Endothelial cell of umbilical vein (primary cell): ENCODE data around the gene NFU1. TPM values are rescaled to one million over a fixed set of nuclear protein-coding genes. Genes with fewer than 3 reads are reported as not detected.

Source experiments
- BruUV-seq: library from RNA; stranded (reverse); fragments of 400-500 nt; replicated peaks from 2 replicates; lab custom pipeline; 2021; lab: Mats Ljungman, UMichigan
- CTCF ChIA-PET: fragments of 300-600, 350-600 bp; sonication (Branson Sonifier 250); formaldehyde crosslinking; loops from one replicate; lab custom pipeline; 2021; ENCODE audit warnings: antibody characterized with exemption, inconsistent platforms; lab: Charles Lee
- POLR2A ChIA-PET: fragments of 300-600, 350-600 bp; sonication (Branson Sonifier 250); formaldehyde crosslinking; loops from one replicate; lab custom pipeline; 2021; ENCODE audit warnings: antibody characterized with exemption, inconsistent platforms; lab: Charles Lee
- DNase-seq: peaks from one replicate; pipeline ENCODE4 v3.0.0-alpha.2; 2011; ENCODE audit warnings: low read depth, low spot score
- FAIRE-seq: peaks from 2 replicates; lab custom pipeline; 2011; peaks lifted over from hg19 to GRCh38; lab: Jason Lieb, UNC
- H2AFZ ChIP-seq: 2 replicates; pipeline ENCODE4 v1.6.0; 2012; ENCODE audit warnings: low read depth, low read length, control low read depth, inconsistent platforms
- H3K27ac ChIP-seq: 2 replicates; pipeline ENCODE4 v1.5.1; 2011; ENCODE audit warnings: low read depth, mild to moderate bottlenecking, control low read depth, low read length, moderate library complexity; ENCODE audit not compliant: insufficient read depth
- H3K27me3 ChIP-seq, 2 experiments: 2 replicates each; pipeline versions ENCODE4 v1.6.0 to v1.6.1; 2011; ENCODE audit warnings: low read length in 2 of 2, mixed read lengths in 1 of 2; ENCODE audit not compliant: control insufficient read depth in 2 of 2, insufficient read depth in 2 of 2
- H3K36me3 ChIP-seq, 2 experiments: 2 replicates in 1 of 2; 3 replicates in 1 of 2; pipeline ENCODE4 v1.5.1; 2011; ENCODE audit warnings: low read length in 2 of 2, mild to moderate bottlenecking in 1 of 2, moderate library complexity in 1 of 2; ENCODE audit not compliant: control insufficient read depth in 2 of 2, insufficient read depth in 2 of 2; ENCODE audit errors: extremely low read depth in 1 of 2
- H3K4me1 ChIP-seq: 3 replicates; pipeline ENCODE4 v1.5.1; 2011; ENCODE audit warnings: mild to moderate bottlenecking, low read length; ENCODE audit not compliant: control insufficient read depth, insufficient read depth; ENCODE audit errors: extremely low read depth
- H3K4me2 ChIP-seq: 2 replicates; pipeline ENCODE4 v1.6.1; 2011; ENCODE audit warnings: low read length, control low read depth, mixed read lengths; ENCODE audit not compliant: insufficient read depth
- H3K4me3 ChIP-seq, 3 experiments: fragments of 200-600 bp in 1 of 3; sonication (generic), shearing (Covaris generic) in 1 of 3; replicated peaks in 1 of 3; 2 replicates each; pipeline ENCODE4 v1.5.1; 2011 to 2016; ENCODE audit warnings: control low read depth in 3 of 3, low read length in 3 of 3, mild to moderate bottlenecking in 2 of 3, inconsistent platforms in 1 of 3, low read depth in 1 of 3, moderate library complexity in 1 of 3; ENCODE audit not compliant: insufficient read depth in 1 of 3
- H3K79me2 ChIP-seq: 2 replicates; pipeline ENCODE4 v1.6.0; 2012; ENCODE audit warnings: low read length, inconsistent platforms; ENCODE audit not compliant: control insufficient read depth, insufficient read depth
- H3K9ac ChIP-seq: replicated peaks from 2 replicates; pipeline ENCODE3; 2011; ENCODE audit warnings: low read length, control low read depth; ENCODE audit not compliant: insufficient read depth; ENCODE audit errors: extremely low read depth
- H3K9me1 ChIP-seq: replicated peaks from 3 replicates; pipeline ENCODE4 v1.6.0; 2011; ENCODE audit warnings: mild to moderate bottlenecking, low read length; ENCODE audit not compliant: control insufficient read depth, insufficient read depth; ENCODE audit errors: extremely low read depth
- H3K9me3 ChIP-seq: replicated peaks from 2 replicates; pipeline ENCODE4 v1.5.1; 2012; ENCODE audit warnings: low read length, inconsistent platforms; ENCODE audit not compliant: control insufficient read depth, insufficient read depth
- H4K20me1 ChIP-seq: replicated peaks from 2 replicates; pipeline ENCODE3; 2011; ENCODE audit warnings: mild to moderate bottlenecking, low read length; ENCODE audit not compliant: control insufficient read depth, insufficient read depth; ENCODE audit errors: extremely low read depth
- CTCF ChIP-seq, 2 donors: IDR thresholded peaks; 1 replicate in 1 of 2; 2 replicates in 1 of 2; pipeline ENCODE4 v1.5.1; 2011; ENCODE audit warnings: low read length in 2 of 2, mild to moderate bottlenecking in 2 of 2, moderate library complexity in 2 of 2, control low read depth in 1 of 2, inconsistent platforms in 1 of 2, low read depth in 1 of 2; ENCODE audit not compliant: insufficient read depth in 1 of 2; ENCODE audit errors: extremely low read depth in 1 of 2
- EZH2 ChIP-seq: IDR thresholded peaks from 2 replicates; pipeline ENCODE4 v1.6.1; 2012; ENCODE audit warnings: borderline replicate concordance, low read depth, mild to moderate bottlenecking, moderate library complexity, low read length, inconsistent platforms; ENCODE audit not compliant: severe bottlenecking
- FOS ChIP-seq: IDR thresholded peaks from 2 replicates; pipeline ENCODE4 v1.6.1; 2011; ENCODE audit warnings: mild to moderate bottlenecking, low read length, moderate library complexity, borderline replicate concordance; ENCODE audit not compliant: insufficient read depth
- GATA2 ChIP-seq: IDR thresholded peaks from 2 replicates; pipeline ENCODE4 v1.7.0; 2011; ENCODE audit warnings: low read depth, mild to moderate bottlenecking, moderate library complexity, mixed read lengths, low read length; ENCODE audit not compliant: insufficient read length, insufficient read depth
- JUN ChIP-seq: IDR thresholded peaks from 2 replicates; pipeline ENCODE4 v1.6.1; 2011; ENCODE audit warnings: borderline replicate concordance, low read depth; ENCODE audit not compliant: insufficient read length, insufficient read depth
- MAX ChIP-seq: IDR thresholded peaks from 2 replicates; pipeline ENCODE4 v1.6.1; 2011; ENCODE audit not compliant: insufficient read depth, insufficient read length
- MYC ChIP-seq: IDR thresholded peaks from one replicate; pipeline ENCODE4 v1.6.1; 2011; ENCODE audit warnings: mild to moderate bottlenecking, low read depth, low read length
- POLR2A ChIP-seq: IDR thresholded peaks from 2 replicates; pipeline ENCODE4 v1.6.1; 2012; ENCODE audit warnings: low read depth, mild to moderate bottlenecking, control low read depth, low read length
- POLR2AphosphoS5 ChIP-seq: IDR thresholded peaks from 2 replicates; pipeline ENCODE4 v1.6.1; 2012; ENCODE audit warnings: low read depth, mild to moderate bottlenecking, control low read depth, low read length, moderate library complexity; ENCODE audit not compliant: insufficient read depth
- dilution Hi-C: fragments of 300-500 bp; cut with MboI; formaldehyde crosslinking; loops from one replicate; pipeline ENCODE4 v1.15.0; 2019; ENCODE audit warnings: low sequenced_read_pairs; ENCODE audit not compliant: extremely low pct_ligation_motif_present
- intact Hi-C: fragments of 100-400 bp; cut with micrococcal nuclease; formaldehyde crosslinking; loops from one replicate; pipeline ENCODE4 v1.10.0; 2022
- polyA plus RNA-seq, 4 experiments: library from polyadenylated mRNA; depleted of rRNA in 3 of 4; stranded (reverse) in 3 of 4; unstranded in 1 of 4; fragments of >200 nt; gene quantifications; 2 replicates each; pipeline versions ENCODE4 v1.2.1 to v1.2.3, GENCODE V29; 2011 to 2012; ENCODE audit warnings: missing spikeins in 1 of 4
- total RNA-seq: library from RNA; stranded (reverse); gene quantifications from 2 replicates; pipeline ENCODE4 v1.2.3, GENCODE V29; 2021

The NFU1 gene
- total and polyA plus RNA-seq, 2 donors (not counting 3 experiments of a cell fraction or from before 2014, with no cell fraction given) = 19.6 to 49.7 TPM

DNA sequence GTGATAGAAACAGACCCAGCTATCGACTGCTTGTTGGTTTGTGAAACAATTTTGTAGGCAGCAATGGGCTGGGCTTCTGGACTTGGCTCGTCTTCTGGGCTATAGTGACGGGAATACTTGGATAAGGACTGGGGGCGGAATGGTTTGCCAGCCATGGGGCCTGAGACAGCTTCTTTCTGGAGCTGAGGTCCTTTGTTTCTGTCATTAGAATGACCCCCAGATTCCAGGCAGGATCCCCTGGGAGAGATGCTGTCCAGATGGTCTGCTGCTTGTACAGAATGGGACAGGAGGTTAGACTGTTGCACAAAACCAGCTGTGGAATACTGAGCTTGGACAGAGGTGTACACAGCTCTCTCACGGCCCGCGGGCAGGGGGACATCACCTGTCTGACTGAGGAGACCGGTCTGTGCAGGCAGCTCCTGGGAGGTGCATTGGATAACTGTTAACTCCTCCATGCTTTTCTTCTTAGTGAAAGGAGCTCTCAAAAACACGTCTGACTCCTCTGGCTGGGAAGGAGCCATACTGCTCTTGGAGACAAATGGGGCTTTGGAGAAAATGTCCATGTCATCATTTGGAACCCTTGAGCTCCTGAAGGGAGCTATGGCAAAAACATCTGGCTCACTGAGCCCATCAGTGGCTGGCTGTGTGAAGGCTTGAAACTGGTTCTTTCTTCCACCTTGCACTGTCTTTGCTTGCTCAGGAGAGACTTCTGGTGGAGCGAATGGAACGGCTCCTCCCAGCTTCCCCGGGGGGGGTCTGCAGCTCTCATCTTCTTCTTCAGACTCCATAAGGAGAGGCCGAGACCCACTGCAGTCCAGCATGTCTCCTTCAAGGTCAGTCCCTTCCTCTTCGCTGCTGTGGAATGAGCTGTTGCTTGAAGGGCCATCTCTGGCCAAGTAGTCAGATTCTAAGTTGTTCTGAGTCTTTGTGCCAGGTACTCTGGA, 28.6 kb upstream of the NFU1 start:
- Histone ChIP-seq H4K20me1 (no peaks in the 10 kb centered on the region), H3K9me3 (no peaks in the 10 kb centered on the region), H3K36me3 (peaks cover 17 to 21% of the 10 kb centered on the region in 2 experiments), H3K27ac (no peak overlapping the region), H3K9ac (no peak overlapping the region), H2AFZ (no peak overlapping the region), H3K79me2 (no peaks in the 10 kb centered on the region), H3K27me3 (no peaks in the 10 kb centered on the region), H3K9me1 (no peaks in the 10 kb centered on the region), H3K4me2 (no peak overlapping the region), H3K4me3 (no peak overlapping the region), H3K4me1 (no peaks in the 10 kb centered on the region)
- intact Hi-C loops (no loop called here), dilution Hi-C loops (no loop called here)
- TF ChIP-seq FOS (no peak), POLR2AphosphoS5 (no peak), GATA2 (no peak), CTCF (IDR thresholded peaks at IDR 0.05; ENCODE audit: extremely low read depth in 1 of 2, insufficient read depth in 1 of 2, low read depth in 1 of 2, low read length in 2 of 2) (no peak), MYC (no peak), POLR2A (no peak), EZH2 (no peak), JUN (no peak), MAX (no peak)
- POLR2A ChIA-PET = no interaction called here
- DNase-seq (no peak), FAIRE-seq (no peak)
- BruUV-seq = no TSS peak
- CTCF ChIA-PET = interaction anchor here (0.7 to 1.6 kb wide), 4 partner anchors 9 to 29 kb away, joined by 3 to 4 read pairs (median 3); partner anchors contain the start of gene NFU1
